ENCODE results near the gene KRTAP23-1. TPM values are rescaled to one million over a fixed set of nuclear protein-coding genes. Genes with fewer than 3 reads are reported as not detected.

The KRTAP23-1 gene
- total RNA-seq, 4 donors from 2014 or later = not detected

GRCh38 chr21:30329203-30329875 is 19.1 kb downstream of the KRTAP23-1 start:
- intact Hi-C loops (cut with DNase I) = no loop called here
- no peak overlapping the region for H3K4me3 ChIP-seq
- no peak for TF ChIP-seq POLR2AphosphoS5 (IDR thresholded peaks at IDR 0.05)
- TF ChIP-seq EP300 (IDR thresholded peaks at IDR 0.05) = no peak
- no peak for TF ChIP-seq CTCF (IDR thresholded peaks at IDR 0.05)
- no peak for TF ChIP-seq POLR2A (IDR thresholded peaks at IDR 0.05; ENCODE audit: low read depth)
- 88% methylated on average over 4 of the region's 4 CpGs for WGBS
- no peaks in the 10 kb centered on the region for H3K27me3 ChIP-seq
- H3K9me3 ChIP-seq = peaks cover 0 to 14% (median 3%) of the 10 kb centered on the region in 4 donors
- DNase-seq (ENCODE audit: extremely low spot score) = no peak
- H3K36me3 ChIP-seq = no peaks in the 10 kb centered on the region
- H3K4me1 ChIP-seq = no peaks in the 10 kb centered on the region
- H3K27ac ChIP-seq (replicated peaks in 1 of 4) = no peak overlapping the region

DNA sequence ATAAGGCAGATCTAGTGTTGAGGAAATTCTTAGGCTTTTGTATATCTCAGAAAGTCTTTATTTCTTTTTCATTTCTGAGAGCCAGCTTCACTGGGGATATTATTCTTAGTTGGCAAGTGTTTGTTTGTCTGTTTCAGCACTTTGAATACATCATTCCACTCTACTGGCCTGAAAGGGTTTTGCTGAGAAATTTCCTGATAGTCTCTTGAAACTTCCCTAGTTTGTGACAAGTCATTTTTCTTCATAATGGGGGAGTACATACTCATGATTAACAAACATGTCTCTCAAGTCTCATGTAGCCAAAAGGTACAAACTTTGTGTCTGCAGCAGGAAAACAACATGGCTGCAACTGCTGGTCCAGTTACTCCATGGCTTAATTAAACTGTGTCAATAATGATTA is 22.0 kb downstream of the KRTAP23-1 start:
- H3K4me1 ChIP-seq = no peaks in the 10 kb centered on the region
- no peak for DNase-seq (ENCODE audit: extremely low spot score)
- intact Hi-C loops (cut with DNase I) = no loop called here

DNA sequence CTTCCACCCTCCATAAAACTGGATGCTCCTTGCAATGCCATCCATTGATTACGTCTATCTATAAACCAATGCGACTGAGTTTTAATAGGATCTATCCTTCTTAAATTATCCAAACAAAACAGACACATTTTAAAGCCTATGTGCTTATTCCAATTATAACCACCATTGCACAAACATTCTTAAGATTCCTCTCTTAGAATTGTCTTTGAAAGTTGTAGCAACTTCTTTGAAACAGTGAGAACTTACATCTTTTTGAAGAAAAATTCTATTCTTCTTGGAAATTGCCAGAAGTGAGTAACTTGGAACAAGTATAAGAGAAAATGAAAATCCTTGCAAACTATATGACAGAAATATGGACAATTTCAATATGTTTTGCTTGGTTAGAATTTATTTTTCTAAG is 28.2 kb downstream of the KRTAP23-1 start, which contains the start of gene KRTAP26-1:
TSS of gene KRTAP26-1 (minus strand) at position 101 of the 400 bp plus-strand sequence. CDS start 280 bp downstream, outside the sequence.
- TF ChIP-seq EP300 (IDR thresholded peaks at IDR 0.05) = no peak
- H3K4me3 ChIP-seq = no peak within 1 kb of the TSS
- no peaks in the 10 kb centered on the region for H3K9me3 ChIP-seq
- intact Hi-C loops (cut with DNase I) = no loop called here
- 73% methylated on average over 2 of the region's 2 CpGs for WGBS
- H3K27me3 ChIP-seq = no peaks in the 10 kb centered on the region
- H3K36me3 ChIP-seq = no peaks in the 10 kb centered on the region
- DNase-seq (ENCODE audit: extremely low spot score) = no peak
- no peak within 1 kb of the TSS for H3K27ac ChIP-seq (replicated peaks in 1 of 4)
- H3K4me1 ChIP-seq = no peaks in the 10 kb centered on the region

More for the DNA sequence above, 22.0 kb downstream of the KRTAP23-1 start:
- Histone ChIP-seq H3K9me3 (peaks cover 0 to 14% (median 3%) of the 10 kb centered on the region in 4 donors), H3K36me3 (no peaks in the 10 kb centered on the region), H3K27ac (replicated peaks in 1 of 4) (no peak overlapping the region), H3K4me3 (no peak overlapping the region), H3K27me3 (no peaks in the 10 kb centered on the region)
- TF ChIP-seq CTCF (IDR thresholded peaks at IDR 0.05) (no peak), POLR2AphosphoS5 (IDR thresholded peaks at IDR 0.05) (no peak), EP300 (IDR thresholded peaks at IDR 0.05) (no peak), POLR2A (IDR thresholded peaks at IDR 0.05; ENCODE audit: low read depth) (no peak)

DNA sequence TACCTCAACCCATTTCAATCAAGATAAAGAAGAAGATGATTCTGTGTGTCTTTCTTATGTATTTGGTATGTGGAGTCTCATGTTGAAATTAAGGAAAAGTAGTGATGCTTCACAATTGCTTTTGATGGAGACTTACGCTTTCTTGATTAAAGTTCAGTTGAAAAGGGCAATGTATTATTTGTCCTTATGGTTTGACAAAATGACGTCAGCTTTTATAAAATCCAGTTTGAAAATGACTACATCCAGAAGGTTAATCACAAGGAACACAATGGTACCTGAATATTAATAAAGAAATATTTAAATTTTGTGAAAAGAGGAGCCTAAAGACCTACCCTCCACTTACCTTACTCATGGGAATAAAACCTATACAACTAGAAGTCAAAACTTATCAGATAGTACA is 32.7 kb downstream of the KRTAP23-1 start:
- DNase-seq (ENCODE audit: extremely low spot score) = no peak
- TF ChIP-seq POLR2AphosphoS5 (IDR thresholded peaks at IDR 0.05) (no peak), CTCF (IDR thresholded peaks at IDR 0.05) (no peak), EP300 (IDR thresholded peaks at IDR 0.05) (no peak), POLR2A (IDR thresholded peaks at IDR 0.05; ENCODE audit: low read depth) (no peak)
- no peaks in the 10 kb centered on the region for H3K36me3 ChIP-seq
- H3K27me3 ChIP-seq = no peaks in the 10 kb centered on the region
- no peaks in the 10 kb centered on the region for H3K9me3 ChIP-seq
- intact Hi-C loops (cut with DNase I) = no loop called here
- no peaks in the 10 kb centered on the region for H3K4me1 ChIP-seq
- H3K27ac ChIP-seq (replicated peaks in 1 of 4) = no peak overlapping the region
- 92% methylated on average over 2 of the region's 2 CpGs for WGBS
- no peak overlapping the region for H3K4me3 ChIP-seq

DNA sequence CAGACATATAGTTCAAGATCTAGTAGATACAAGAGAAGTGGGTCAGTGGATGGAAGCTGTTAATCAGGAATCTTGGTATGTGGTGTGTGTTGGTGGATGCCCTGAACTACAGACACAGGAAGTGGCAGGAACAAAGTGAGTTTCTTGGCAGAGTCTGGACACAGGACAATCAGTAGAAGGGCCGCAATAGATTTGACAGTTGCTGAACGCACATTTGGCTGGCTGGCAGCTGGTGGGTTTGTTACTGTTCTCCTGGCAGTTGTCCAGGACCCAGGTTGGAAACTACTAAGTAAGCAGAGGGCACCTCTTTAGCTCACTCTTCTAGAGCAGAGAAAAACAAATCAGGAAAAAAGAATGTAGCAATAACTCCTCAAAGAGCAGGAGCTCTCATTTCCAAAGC is 41.5 kb downstream of the KRTAP23-1 start:
- Histone ChIP-seq H3K27me3 (no peaks in the 10 kb centered on the region), H3K4me3 (no peak overlapping the region), H3K9me3 (no peaks in the 10 kb centered on the region), H3K4me1 (no peaks in the 10 kb centered on the region), H3K36me3 (no peaks in the 10 kb centered on the region), H3K27ac (replicated peaks in 1 of 4) (no peak overlapping the region)
- DNase-seq (ENCODE audit: extremely low spot score) = no peak
- intact Hi-C loops (cut with DNase I) = no loop called here
- no peak for TF ChIP-seq POLR2AphosphoS5 (IDR thresholded peaks at IDR 0.05)
- no peak for TF ChIP-seq POLR2A (IDR thresholded peaks at IDR 0.05; ENCODE audit: low read depth)
- no peak for TF ChIP-seq CTCF (IDR thresholded peaks at IDR 0.05)
- TF ChIP-seq EP300 (IDR thresholded peaks at IDR 0.05) = no peak
- WGBS = 67% methylated on average over 2 of the region's 2 CpGs

Data from esophagus muscularis mucosa (tissue), 4 donors.